ENCODE measurements around the gene LCE1A.

Gene LCE1A

GRCh38 chr1:152870831-152871730 lies 43.8 kb downstream of the LCE1A start:
- DNase-seq = no peak

- no peak for DNase-seq
These were observed 44.5 kb downstream of the LCE1A start for GRCh38 chr1:152871731-152872126.

- no peak for DNase-seq
These were observed 46.2 kb downstream of the LCE1A start for GRCh38 chr1:152873495-152873894.

GRCh38 chr1:152876827-152877226 lies 49.6 kb downstream of the LCE1A start:
- no peak for DNase-seq

All from Kasumi-1 (cell line).